MV-4-11 (cell line): ENCODE data around the gene ZNF473.
"Not testable (repeated sequence)": the region's sequence is repeated elsewhere in the genome, so short reads cannot be mapped to it uniquely, and the experiment has no call there.

ENCODE experiments used
- DNase-seq: peaks from one replicate; lab custom pipeline; 2025; lab: John Stamatoyannopoulos, UW

The ZNF473 gene

DNA sequence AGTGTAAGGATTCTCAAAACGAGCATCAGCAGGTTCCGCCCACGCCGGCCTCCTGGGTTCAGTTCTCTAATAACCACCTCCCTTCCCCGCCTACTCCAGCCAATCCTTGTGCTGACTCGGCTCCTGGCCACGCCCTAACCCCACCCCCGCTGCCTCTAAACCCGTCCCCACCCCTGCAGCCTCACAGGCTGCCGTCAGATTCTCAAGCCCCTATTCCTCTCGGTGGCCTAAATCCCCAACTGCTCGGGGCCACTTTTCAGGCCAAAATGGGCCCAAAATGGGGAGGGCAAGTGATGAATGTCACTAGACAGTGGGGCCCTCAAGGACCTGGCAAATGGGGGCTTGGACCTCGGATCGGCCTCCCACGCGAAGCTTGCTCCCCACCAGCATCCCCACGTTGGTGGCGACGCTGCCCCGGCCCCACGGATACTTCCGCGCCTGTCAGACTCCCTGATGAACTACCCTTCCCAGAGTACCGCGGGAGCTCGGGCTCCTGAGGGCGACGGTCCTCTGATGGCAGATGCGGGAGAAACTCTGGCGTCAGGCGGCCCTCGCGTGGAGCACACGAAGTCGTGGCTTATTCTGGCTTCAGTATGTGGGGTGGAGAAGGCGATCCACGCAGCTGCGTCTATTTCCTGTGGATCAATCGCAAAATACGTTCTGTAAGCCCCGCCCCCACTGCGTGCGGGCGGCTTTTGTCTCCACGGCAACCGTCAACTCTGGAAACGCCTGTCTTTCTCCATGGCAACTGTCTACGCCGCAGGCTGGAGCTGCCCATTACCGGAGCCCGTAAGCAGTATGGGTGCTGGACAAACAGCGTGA lies 24.8 kb downstream of the ZNF473 start:
- DNase-seq, result peak; percentile 44

DNA sequence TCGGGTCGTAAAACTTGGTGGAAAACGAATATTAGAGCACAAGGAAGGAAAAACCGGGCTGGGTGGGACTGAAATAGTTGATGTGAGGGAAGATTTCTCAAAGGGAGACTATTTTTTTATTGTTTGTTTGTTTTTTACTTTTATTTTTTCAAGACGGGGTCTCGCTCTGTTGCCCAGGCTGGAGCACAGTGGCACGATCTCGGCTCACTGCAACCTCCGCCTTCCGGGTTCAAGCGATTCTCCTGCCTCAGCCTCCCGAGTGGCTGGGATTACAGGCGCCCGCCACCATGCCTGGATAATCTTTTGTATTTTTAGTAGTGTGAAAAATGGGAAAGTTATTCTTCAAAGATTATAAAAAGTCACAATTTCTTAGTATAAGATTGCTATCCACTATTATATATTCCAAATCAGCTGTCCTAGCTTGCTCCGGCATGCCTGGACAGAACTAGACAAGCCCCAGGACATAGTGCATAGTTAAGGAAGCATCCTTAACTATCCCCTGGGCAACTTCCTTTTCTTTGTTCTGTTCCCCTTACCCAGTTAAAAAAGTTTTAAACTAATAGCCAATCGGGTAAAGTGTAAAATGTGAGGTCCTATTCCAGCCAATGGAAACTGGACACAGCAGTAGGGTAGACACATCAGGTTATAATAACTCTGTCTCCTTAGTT lies 25.6 kb downstream of the ZNF473 start:
- not testable (repeated sequence) for DNase-seq

DNA sequence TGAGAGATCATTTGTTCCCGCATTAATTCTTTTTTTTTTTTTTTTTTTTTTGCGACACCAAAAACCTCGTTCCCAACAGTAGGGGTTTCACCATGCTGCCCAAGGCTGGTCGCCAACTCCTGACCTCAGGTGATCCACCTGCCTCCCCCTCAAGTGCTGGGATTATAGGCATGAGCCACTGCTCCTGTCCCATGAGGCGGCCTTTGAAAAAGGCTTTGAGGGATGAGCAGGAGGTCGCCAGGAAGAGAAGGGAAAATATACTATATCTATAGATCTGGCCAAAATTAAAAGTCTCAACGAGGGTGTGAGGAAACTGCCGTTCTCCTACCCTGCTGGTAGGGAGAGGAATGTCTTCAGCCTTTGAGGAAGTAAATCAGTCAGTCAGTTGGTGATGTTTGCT lies 26.2 kb downstream of the ZNF473 start:
- DNase-seq, result no peak

DNA sequence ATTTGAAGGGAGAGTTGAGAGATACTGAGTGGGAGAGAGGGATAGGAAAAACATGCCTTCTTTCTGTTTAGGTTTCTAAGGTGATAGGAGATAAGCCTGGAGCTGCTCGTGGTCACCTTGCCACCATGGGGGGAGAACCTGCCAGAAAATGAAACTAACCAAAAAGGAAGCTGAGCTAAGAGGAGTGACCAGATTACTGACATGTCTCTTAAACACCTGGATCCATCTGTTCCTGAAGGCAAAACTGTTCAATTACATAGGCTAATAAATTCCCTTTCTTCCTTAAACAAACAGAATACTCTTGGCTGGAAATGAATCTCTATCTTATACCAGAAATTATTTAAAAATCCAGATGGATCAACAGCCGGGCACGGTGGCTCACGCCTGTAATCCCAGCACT lies 27.3 kb downstream of the ZNF473 start:
- no peak for DNase-seq

DNA sequence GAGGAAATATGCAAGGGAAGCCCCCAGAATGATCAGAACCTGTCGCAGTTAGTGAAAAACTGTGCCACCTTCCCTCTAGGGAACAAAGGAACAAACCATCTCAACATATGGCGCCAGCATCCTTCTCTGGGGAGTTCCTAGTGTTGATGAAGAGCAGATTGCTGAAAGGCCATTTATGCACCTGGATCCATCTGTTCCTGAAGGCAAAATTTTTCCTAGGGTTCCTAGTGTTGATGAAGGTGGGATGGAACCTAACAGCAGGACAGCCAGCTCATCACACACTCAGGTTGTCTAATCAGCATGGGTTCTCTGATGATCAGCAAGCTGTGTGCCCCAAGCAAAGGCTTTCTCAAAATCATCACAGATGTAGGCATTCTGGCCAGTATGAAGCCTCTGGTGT lies 32.6 kb downstream of the ZNF473 start:
- no peak for DNase-seq

DNA sequence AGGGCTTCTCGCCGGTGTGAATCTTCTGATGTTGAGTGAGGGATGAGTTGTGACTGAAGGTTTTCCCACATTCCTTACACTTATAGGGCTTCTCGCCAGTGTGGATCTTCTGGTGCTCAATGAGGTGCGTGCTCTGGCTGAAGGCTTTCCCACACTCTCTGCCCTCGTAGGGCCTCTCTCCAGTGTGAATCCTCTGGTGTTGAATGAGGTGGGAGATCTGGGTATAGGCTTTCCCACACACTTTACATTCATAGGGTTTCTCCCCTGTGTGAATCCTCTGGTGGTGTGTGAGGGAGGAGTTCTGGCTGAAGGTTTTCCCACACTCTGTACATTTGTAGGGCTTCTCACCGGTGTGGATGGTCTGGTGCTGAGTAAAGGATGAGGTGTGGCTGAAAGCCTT lies 33.2 kb downstream of the ZNF473 start:
- no peak for DNase-seq

DNA sequence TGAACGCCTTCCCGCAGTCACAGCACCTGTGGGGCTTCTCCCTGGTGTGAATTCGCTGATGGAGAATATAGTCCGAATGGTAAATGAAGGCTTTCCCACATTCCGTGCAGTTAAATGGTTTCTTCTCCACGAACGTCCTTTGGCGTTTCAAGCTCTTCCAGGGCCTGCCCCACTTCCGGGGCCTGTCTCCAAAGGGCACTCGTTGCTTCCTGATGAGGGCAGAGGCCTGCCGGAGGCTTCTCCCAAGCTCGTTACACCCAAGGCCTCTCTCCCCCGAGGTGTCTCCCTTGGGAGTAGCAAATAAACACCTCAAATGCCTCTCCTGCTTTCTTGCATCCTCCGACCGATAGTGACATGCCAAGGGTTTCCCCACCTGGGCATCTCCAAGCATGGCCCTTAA lies 34.3 kb downstream of the ZNF473 start:
- DNase-seq, result no peak

DNA sequence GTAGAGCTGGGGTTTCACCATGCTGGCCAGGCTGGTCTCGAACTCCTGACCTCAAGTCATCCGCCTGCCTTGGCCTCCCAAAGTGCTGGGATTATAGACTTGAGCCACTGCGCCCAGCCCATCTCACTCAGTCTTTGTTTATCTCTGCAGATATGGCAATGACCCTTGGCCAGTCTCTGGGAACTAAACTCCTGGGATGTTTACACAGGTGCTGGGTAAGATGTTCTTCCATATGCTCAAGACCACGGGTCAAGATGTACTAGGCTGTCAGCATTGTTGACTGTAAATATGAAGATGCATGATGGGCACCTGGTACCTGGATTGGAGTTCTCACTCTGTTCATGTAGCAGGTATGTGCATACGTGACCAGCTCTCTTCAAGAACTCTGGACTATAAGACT lies 35.8 kb downstream of the ZNF473 start:
- no peak for DNase-seq

DNA sequence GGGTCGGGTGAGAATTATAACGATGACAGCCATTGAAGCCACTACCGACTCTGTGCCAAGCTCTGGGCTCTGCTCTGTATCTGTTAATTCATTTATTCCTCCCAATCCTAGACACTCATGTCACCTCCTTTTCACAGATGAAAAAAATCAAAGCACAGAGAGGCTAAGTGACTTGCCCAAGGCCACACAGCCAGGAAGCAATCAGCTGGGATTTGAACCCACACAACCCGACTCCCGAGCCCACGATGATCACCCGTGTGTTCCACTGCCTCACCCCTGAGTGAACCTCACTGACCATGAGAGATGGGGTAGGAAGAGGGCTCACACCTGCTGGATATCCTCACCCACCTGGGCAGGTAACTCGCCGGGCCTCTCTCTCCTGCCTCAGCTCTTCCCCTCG lies 40.1 kb downstream of the ZNF473 start:
- DNase-seq, result no peak

DNA sequence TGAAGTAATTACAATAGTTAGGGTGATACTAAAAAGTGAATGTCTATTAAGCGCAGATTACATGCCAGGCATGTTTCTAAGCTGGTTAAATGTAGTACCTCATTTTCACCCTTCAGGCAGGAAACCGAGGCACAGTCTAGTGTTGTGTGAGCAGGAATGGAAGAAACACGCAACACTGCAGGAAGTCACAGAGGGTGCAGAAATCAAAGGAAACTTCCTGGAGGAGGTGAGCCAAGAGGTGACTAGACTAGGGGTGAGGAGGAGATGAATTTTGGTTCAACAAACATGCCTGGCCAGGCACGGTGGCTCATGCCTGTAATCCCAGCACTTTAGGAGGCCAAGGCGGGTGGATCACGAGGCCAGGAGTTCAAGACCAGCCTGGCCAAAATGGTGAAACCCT lies 41.8 kb downstream of the ZNF473 start:
- DNase-seq, result no peak

DNA sequence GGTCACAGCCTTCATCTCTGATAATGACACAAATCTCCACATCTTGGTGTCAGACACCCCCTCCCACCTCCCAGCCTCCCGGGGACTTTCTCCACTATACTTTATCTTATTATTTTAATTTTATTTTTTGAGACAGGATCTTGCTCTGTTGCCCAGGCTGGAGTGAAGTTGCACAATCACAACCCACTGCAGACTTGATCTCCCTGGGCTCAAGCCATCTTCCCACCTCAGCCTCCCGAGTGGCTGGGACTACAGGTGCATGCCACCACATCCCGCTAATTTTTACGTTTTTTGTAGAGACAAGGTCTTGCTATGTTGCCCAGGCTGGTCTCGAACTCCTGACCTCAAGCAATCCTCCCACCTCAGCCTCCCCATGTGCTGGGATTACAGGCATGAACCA lies 42.6 kb downstream of the ZNF473 start:
- not testable (repeated sequence) for DNase-seq

DNA sequence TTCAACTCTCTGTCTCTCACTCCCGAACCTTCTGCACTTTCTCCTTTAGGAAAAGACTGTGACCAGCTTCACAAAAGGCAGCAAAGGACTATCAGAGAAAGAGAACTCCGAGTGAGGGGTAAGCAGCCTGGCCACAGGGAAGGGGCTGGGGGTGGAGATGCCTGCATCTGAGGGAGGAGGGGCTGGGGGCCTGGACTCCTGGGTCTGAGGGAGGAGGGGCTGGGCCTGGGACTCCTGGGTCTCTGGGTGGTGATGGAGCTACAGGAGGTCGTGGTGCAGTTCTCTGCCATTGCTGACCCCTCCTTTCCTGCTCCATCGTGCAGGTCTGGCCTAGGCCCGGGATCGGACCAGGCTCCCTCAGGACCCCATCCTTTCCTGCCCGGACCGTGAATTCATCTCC lies 49.3 kb downstream of the ZNF473 start:
- DNase-seq, result not testable (repeated sequence)

DNA sequence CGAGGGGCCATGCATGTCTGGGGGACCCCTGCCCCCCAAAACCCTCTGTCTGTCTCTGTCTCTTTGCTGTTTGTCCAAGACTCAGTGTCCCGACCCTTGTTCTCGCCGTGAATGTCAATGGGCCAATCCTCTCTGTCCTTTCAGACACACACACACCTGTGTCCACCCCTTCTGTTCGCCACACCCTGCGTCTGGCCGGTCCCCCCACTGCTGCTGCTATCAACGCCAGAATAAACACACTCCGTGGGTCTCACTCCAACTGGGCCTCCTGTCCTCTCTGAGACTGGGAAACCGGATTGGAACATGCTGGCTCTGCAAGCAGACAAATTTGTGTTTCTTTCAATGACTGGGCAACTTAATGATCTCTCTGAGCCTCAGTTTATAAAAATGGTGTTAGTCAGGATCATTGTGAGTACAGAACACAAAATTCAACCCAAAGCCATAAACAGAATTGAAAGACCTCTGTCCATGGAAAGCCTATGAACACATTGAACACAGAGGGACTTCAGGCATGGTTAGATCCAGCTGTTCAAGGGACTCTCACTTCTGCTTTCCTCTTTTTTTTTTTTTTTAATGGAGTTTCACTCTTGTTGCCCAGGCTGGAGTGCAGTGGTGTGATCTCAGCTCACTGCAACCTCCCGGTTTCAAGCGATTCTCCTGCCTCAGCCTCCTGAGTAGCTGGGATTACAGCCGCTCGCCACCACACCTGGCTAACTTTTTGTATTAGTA lies 50.0 kb downstream of the ZNF473 start:
- DNase-seq, result peak; percentile 74

DNA sequence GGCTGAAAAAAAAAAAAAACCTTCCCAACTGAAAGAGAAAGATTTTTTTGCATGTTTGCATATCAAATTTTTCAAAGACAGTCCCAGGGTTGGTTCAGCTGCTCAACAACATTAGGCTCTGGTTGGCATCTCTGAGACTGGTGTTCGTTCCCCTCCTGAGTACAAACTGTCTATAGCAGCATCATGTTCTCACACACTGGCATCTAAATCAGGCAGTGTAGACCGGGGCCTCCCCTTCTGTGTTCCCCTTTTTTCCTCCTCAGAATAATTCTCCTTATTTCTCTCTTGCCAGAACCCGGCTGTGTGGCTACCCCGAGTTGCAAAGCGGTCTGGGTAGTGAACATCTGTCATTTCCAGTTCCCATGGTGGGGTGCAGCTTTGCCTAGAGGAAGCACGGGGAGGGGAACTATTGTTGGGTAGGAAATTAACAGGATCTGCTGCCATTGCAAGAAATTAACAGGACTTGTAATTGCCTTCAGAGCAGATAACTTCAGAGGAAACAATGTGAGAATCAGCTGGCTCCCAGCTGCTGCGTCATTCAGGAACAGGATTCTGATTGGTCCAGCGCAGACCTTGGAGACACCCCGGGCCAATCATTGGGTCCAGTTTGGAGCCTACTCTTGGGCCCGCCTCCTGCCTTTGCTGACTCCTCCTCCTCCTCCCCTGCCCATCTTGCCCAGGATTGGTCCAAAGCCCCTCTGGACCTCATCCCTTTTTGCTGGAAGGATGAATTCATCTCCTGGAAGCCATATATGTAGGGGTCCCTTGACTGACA lies 51.0 kb downstream of the ZNF473 start:
- DNase-seq, result peak; percentile 50

DNA sequence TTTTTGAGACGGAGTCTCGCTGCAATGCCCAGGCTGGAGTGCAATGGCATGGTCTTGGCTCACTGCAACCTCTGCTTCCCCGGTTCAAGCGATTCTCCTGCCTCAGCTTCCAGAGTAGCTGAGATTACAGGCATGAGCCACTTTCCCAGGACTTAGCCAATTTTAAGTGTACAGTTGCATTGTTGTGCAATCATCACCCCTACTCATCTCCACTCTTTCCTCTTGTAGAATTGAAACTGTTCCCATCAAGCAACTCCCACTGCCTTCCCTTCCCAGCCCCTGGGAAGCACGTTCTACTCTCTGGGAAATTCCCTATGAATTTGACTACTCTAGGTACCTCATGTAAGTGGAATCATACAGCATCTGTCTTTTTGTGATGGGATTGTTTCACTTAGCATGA lies 53.2 kb downstream of the ZNF473 start:
- DNase-seq, result not testable (repeated sequence)

DNA sequence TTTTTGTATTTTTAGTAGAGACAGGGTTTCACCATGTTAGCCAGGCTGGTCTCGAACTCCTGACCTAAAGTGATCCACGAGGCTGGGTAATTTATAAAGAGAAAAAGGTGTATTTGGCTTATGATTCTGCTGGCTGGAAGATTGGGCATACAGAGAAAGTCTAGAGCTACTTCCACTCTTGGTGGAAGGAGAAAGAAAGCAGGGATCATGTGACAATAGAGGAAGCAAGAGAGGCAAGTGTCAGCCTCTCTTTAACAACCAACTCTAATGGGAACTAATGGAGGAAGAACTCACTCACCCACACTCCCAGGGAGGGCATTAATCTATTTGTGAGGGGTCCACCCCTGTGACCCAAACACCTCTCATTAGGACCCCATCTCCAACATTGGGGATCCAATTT lies 58.6 kb downstream of the ZNF473 start:
- DNase-seq, result peak; percentile 62

DNA sequence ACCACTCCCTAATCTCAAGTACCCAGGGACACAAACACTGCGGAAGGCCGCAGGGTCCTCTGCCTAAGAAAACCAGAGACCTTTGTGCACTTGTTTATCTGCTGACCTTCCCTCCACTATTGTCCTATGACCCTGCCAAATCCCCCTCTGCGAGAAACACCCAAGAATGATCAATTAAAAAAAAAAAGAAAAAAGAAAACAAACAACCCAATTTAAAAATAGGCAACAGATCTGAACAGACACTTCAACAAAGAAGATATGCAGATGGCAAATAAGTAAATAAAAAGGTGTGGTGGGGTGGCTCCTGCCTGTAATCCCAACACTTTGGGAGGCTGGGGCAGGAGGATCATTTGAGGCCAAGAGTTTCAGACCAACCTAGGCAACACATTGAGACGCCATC lies 61.3 kb downstream of the ZNF473 start:
- not testable (repeated sequence) for DNase-seq

DNA sequence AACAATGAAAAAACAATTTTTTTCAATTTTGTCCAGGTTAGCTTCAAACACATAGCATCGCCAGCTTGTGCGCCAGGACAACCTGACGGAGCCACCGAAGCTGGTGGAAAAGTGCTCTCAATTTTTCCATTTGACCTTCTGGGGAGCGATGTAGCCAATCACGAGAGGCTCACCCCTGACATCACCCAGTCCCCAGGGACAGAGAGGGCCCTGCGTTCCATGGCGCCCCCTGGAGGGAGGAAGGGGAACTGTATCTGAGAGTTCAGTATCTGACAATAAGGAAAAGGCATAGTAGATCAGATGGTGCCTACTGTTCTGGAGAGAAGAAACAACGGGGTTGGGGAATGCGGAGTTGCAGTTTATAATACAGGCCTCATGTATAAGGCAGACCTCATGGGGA lies 64.9 kb downstream of the ZNF473 start:
- DNase-seq, result not testable (repeated sequence)

DNA sequence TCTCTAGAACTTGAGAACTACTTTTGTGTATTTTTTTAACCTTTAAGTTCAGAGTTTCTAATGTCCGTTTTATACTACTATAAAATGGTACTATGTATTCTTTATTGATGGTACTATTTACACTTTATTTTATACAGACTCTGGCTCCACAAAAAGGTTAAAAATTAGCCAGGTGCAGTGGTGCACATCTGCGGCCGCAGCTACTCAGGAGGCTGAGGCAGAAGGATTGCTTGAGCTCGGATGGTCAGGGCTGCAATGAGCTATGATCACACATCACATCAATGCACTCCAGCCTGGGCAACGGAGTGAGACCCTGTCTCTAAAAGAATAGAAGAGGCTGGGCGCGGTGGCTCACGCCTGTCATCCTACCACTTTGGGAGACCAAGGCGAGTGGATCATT lies 66.0 kb downstream of the ZNF473 start:
- not testable (repeated sequence) for DNase-seq

DNA sequence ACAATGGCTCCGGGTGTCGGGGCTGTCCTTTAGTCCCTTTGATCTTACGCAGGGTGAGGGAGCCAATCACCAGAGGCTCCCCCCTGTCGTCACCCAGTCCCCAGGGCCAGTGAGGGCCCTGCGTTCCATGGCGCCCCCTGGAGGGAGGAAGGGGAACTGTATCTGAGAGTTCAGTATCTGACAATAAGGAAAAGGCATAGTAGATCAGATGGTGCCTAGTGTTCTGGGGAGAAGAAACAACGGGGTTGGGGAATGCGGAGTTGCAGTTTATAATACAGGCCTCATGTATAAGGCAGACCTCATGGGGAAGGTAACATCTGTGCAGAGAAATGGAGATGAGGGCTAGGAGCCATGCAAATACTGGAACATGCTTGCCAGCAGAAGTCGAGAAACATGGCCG lies 66.8 kb downstream of the ZNF473 start:
- DNase-seq, result not testable (repeated sequence)

DNA sequence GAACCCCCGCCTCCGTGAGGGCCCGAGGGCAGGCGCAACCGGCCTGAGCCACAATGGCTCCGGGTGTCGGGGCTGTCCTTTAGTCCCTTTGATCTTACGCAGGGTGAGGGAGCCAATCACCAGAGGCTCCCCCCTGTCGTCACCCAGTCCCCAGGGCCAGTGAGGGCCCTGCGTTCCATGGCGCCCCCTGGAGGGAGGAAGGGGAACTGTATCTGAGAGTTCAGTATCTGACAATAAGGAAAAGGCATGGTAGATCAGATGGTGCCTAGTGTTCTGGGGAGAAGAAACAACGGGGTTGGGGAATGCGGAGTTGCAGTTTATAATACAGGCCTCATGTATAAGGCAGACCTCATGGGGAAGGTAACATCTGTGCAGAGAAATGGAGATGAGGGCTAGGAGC lies 72.1 kb downstream of the ZNF473 start:
- DNase-seq, result not testable (repeated sequence)

DNA sequence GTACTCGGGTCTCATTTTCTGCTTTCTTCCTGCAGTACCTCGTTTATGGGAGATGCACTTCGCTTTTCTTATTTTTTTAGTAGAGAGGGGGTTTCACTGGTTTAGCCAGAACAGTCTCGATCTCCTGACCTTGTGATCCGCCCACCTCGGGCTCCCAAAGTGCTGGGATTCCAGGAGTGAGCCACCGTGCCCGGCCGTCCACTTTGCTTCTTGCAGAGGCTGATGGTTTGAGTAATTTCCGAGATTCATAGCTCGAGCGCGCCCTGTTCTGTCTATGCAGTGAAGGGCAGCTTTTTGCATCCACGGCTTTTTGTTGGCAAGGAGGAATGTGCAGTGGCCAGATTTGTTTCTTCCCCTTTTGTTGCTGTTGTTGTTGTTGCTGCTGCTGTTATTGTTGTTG lies 73.1 kb downstream of the ZNF473 start:
- not testable (repeated sequence) for DNase-seq
